ENCODE results near the gene SPTBN1. TPM values are rescaled to one million over a fixed set of nuclear protein-coding genes. Genes with fewer than 3 reads are reported as not detected.

The SPTBN1 gene
- total RNA-seq, 1 experiment from 2014 or later, result 146 TPM

DNA sequence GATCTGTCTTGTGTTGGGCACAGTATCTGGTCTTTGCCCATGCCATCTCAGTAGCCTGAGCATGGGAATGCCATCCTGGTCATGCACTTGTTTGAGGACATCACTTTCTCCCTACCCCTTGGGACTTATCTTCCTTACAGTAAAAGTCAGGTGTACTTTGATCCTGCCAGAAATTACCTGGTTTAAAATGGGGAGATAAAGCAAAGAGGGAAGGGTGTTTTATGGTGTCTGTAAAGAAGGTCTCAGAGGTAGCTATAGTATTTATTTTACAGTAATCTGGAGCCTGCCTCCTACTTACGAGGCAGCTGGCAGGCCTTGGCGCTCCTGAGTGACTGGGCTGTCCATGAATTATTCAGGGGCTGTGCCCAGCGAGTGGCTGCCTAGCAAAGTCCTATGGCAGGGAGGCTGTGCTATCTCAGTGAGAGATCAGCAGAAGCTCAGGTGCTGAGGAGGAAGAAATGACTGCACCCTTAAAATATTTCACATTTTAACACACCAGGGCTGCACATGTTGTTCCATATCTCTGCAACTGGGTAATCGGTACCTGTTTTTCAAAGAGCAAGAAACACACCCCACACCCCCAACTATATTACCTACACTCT, 93.9 kb downstream of the SPTBN1 start:
- H3K27me3 ChIP-seq (replicated peaks; ENCODE audit: insufficient read depth, low read depth, low read length, poor library complexity), result no peaks in the 10 kb centered on the region
- ChIA-PET CTCF (no interaction called here), POLR2A (ENCODE audit: low non-redundant PET) (no interaction called here)
- H3K4me1 ChIP-seq (ENCODE audit: insufficient read depth, low read length, poor library complexity, severe bottlenecking), result peaks cover 9% of the 10 kb centered on the region
- H3K27ac ChIP-seq (ENCODE audit: low read depth, low read length, poor library complexity, severe bottlenecking), result no peak overlapping the region
- TF ChIP-seq EZH2 (IDR thresholded peaks at IDR 0.05; ENCODE audit: borderline replicate concordance, low read depth, low read length, poor library complexity, severe bottlenecking), result no peak
- H3K4me3 ChIP-seq (ENCODE audit: low read depth, low read length, poor library complexity, severe bottlenecking), result no peak overlapping the region
- no peak for DNase-seq (ENCODE audit: low spot score)
- intact Hi-C loops (cut with micrococcal nuclease; ENCODE audit: unreplicated experiment), result no loop called here
- no TSS peak for BruUV-seq (replicated peaks)
- H3K36me3 ChIP-seq (ENCODE audit: insufficient read depth, low read length, poor library complexity, severe bottlenecking), result no peaks in the 10 kb centered on the region
- no peaks in the 10 kb centered on the region for H3K9me3 ChIP-seq (ENCODE audit: low read depth, low read length, poor library complexity, severe bottlenecking)

DNA sequence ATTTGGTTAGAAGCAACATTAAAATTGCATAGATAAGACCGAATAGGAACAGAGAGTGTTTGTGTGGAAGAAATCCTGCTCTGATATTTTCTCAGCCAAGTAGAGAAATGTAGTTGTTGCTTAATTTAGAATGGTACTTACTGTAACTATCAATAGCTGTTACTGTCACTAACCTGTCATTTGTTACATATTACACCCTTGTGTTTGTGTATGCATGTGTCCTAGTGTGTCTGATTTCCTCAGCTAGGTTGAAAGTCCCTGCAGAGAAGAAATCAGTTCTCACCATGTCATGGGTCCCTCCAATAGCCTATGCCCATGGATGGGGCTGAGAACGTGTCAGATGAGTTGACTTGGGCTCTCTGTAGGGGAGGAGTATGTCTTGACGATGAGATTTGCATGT, 94.4 kb downstream of the SPTBN1 start:
- TF ChIP-seq, protein P1, sequence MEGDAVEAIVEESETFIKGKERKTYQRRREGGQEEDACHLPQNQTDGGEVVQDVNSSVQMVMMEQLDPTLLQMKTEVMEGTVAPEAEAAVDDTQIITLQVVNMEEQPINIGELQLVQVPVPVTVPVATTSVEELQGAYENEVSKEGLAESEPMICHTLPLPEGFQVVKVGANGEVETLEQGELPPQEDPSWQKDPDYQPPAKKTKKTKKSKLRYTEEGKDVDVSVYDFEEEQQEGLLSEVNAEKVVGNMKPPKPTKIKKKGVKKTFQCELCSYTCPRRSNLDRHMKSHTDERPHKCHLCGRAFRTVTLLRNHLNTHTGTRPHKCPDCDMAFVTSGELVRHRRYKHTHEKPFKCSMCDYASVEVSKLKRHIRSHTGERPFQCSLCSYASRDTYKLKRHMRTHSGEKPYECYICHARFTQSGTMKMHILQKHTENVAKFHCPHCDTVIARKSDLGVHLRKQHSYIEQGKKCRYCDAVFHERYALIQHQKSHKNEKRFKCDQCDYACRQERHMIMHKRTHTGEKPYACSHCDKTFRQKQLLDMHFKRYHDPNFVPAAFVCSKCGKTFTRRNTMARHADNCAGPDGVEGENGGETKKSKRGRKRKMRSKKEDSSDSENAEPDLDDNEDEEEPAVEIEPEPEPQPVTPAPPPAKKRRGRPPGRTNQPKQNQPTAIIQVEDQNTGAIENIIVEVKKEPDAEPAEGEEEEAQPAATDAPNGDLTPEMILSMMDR (conservative IDR thresholded peaks at IDR 0.05; ENCODE audit: low read depth, low read length), result no peak
- no peak for TF ChIP-seq EZH2 (IDR thresholded peaks at IDR 0.05; ENCODE audit: borderline replicate concordance, low read depth, low read length, poor library complexity, severe bottlenecking)
- POLR2A ChIA-PET (ENCODE audit: low non-redundant PET), result no interaction called here

DNA sequence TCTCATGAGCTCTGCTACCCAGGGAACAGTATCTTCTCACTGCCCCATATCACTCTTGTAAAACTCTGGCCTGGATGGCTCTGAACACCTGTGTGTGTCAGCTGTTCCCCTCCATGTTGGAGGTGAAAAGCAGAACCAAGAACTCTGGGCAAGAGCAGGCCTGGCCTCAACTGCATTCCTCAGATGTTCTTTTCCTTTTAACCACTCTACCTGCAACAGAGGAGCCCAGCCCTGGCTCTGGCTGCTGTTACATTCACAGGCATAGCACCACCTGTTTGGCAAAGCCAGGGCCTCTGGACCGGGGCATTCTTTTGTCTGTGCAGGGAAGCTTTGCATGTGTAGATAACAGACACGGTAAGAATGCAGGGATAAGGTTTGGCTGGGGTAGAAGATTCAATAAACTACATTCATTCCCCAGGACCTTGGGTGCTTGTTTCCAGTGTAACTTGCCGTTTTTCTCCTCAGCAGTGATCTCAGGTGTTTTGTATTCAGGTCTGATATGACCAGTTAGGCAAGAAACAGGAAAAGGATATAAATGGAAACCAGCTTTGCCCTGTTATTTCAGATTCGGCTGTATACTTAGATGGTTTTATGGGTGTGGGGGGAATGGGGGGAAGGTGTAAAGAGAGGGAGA, 95.1 kb downstream of the SPTBN1 start:
- Histone ChIP-seq H3K4me1 (ENCODE audit: insufficient read depth, low read length, poor library complexity, severe bottlenecking) (peaks cover 5% of the 10 kb centered on the region), H3K27me3 (replicated peaks; ENCODE audit: insufficient read depth, low read depth, low read length, poor library complexity) (no peaks in the 10 kb centered on the region), H3K4me3 (ENCODE audit: low read depth, low read length, poor library complexity, severe bottlenecking) (no peak overlapping the region), H3K9me3 (ENCODE audit: low read depth, low read length, poor library complexity, severe bottlenecking) (no peaks in the 10 kb centered on the region), H3K36me3 (ENCODE audit: insufficient read depth, low read length, poor library complexity, severe bottlenecking) (no peaks in the 10 kb centered on the region), H3K27ac (ENCODE audit: low read depth, low read length, poor library complexity, severe bottlenecking) (no peak overlapping the region)
- ChIA-PET CTCF (no interaction called here), POLR2A (ENCODE audit: low non-redundant PET) (no interaction called here)
- BruUV-seq (replicated peaks), result no TSS peak
- no peak for DNase-seq (ENCODE audit: low spot score)
- TF ChIP-seq, protein P1 (conservative IDR thresholded peaks at IDR 0.05; ENCODE audit: low read depth, low read length), result no peak
- no peak for TF ChIP-seq EZH2 (IDR thresholded peaks at IDR 0.05; ENCODE audit: borderline replicate concordance, low read depth, low read length, poor library complexity, severe bottlenecking)
- intact Hi-C loops (cut with micrococcal nuclease; ENCODE audit: unreplicated experiment), result no loop called here

More for the DNA sequence above, 94.4 kb downstream of the SPTBN1 start:
- no peaks in the 10 kb centered on the region for H3K27me3 ChIP-seq (replicated peaks; ENCODE audit: insufficient read depth, low read depth, low read length, poor library complexity)
- intact Hi-C loops (cut with micrococcal nuclease; ENCODE audit: unreplicated experiment), result no loop called here
- H3K4me3 ChIP-seq (ENCODE audit: low read depth, low read length, poor library complexity, severe bottlenecking), result no peak overlapping the region
- no TSS peak for BruUV-seq (replicated peaks)
- no peak overlapping the region for H3K27ac ChIP-seq (ENCODE audit: low read depth, low read length, poor library complexity, severe bottlenecking)
- H3K9me3 ChIP-seq (ENCODE audit: low read depth, low read length, poor library complexity, severe bottlenecking), result no peaks in the 10 kb centered on the region
- H3K4me1 ChIP-seq (ENCODE audit: insufficient read depth, low read length, poor library complexity, severe bottlenecking), result peaks cover 9% of the 10 kb centered on the region
- CTCF ChIA-PET, result no interaction called here
- H3K36me3 ChIP-seq (ENCODE audit: insufficient read depth, low read length, poor library complexity, severe bottlenecking), result no peaks in the 10 kb centered on the region
- no peak for DNase-seq (ENCODE audit: low spot score)

DNA sequence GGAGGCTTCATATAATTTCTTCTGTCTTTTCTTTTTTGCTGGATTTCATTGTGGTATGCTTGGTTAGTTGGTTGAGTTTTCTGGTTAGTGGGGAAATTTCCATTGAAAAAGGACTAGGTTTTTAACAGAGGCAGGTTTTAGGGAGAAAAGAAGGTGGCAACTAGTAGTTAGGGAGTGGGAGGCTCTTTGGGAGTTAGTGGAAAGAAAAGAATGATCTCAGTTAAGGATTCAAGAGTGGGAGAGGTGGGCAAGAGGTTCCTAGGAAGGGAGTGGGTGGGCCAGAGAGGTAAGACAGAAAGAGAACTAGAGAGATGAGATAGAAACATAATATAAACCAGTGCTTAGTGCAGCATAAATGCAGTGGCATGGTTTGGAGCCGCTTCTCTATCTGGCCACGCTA, 96.9 kb downstream of the SPTBN1 start:
- ChIA-PET CTCF (no interaction called here), POLR2A (ENCODE audit: low non-redundant PET) (no interaction called here)
- Histone ChIP-seq H3K9me3 (ENCODE audit: low read depth, low read length, poor library complexity, severe bottlenecking) (no peaks in the 10 kb centered on the region), H3K36me3 (ENCODE audit: insufficient read depth, low read length, poor library complexity, severe bottlenecking) (no peaks in the 10 kb centered on the region), H3K4me3 (ENCODE audit: low read depth, low read length, poor library complexity, severe bottlenecking) (no peak overlapping the region), H3K27ac (ENCODE audit: low read depth, low read length, poor library complexity, severe bottlenecking) (no peak overlapping the region), H3K27me3 (replicated peaks; ENCODE audit: insufficient read depth, low read depth, low read length, poor library complexity) (no peaks in the 10 kb centered on the region), H3K4me1 (ENCODE audit: insufficient read depth, low read length, poor library complexity, severe bottlenecking) (peaks cover 8% of the 10 kb centered on the region)
- no peak for DNase-seq (ENCODE audit: low spot score)
- TF ChIP-seq EZH2 (IDR thresholded peaks at IDR 0.05; ENCODE audit: borderline replicate concordance, low read depth, low read length, poor library complexity, severe bottlenecking), result no peak
- TF ChIP-seq, protein P1 (conservative IDR thresholded peaks at IDR 0.05; ENCODE audit: low read depth, low read length), result no peak
- no TSS peak for BruUV-seq (replicated peaks)
- intact Hi-C loops (cut with micrococcal nuclease; ENCODE audit: unreplicated experiment), result no loop called here

Data from A673 (cell line).